KMS-11 (cell line): ENCODE measurements around the gene C1orf21.

Experiments
- H2AFZ ChIP-seq: fragments of 200-600 bp; sonication (generic); 2 replicates; pipeline ENCODE4 v1.6.1; 2016; ENCODE audit warnings: antibody characterized with exemption, mixed run types, low read depth
- H3K27ac ChIP-seq: fragments of 200-600 bp; sonication (generic); 2 replicates; pipeline ENCODE4 v1.6.1; 2016; ENCODE audit warnings: mild to moderate bottlenecking, mixed run types
- H3K27me3 ChIP-seq: fragments of 200-600 bp; sonication (generic); 2 replicates; pipeline ENCODE4 v1.6.1; 2017; ENCODE audit warnings: mild to moderate bottlenecking, low read depth, mixed run types, moderate library complexity; ENCODE audit not compliant: insufficient read depth
- H3K36me3 ChIP-seq: fragments of 200-600 bp; sonication (generic); 2 replicates; pipeline ENCODE4 v1.6.1; 2017; ENCODE audit warnings: mild to moderate bottlenecking, mixed run types; ENCODE audit not compliant: insufficient read depth
- H3K4me1 ChIP-seq: fragments of 200-600 bp; sonication (generic); 2 replicates; pipeline ENCODE4 v1.6.1; 2016; ENCODE audit warnings: mild to moderate bottlenecking, low read depth, mixed run types; ENCODE audit not compliant: poor library complexity, severe bottlenecking
- H3K4me2 ChIP-seq: fragments of 200-600 bp; sonication (generic); 2 replicates; pipeline ENCODE4 v1.7.0; 2016; ENCODE audit warnings: mild to moderate bottlenecking, mixed run types
- H3K4me3 ChIP-seq: fragments of 200-600 bp; sonication (generic); IDR thresholded peaks from 2 replicates; pipeline ENCODE4 v1.6.1; 2017; ENCODE audit warnings: low read depth, low read length, mixed read lengths; ENCODE audit not compliant: insufficient read depth
- H3K79me2 ChIP-seq: fragments of 200-600 bp; sonication (generic); 2 replicates; pipeline ENCODE4 v1.6.1; 2016; ENCODE audit warnings: low read depth, mixed run types; ENCODE audit not compliant: insufficient read depth
- H3K9ac ChIP-seq: fragments of 200-600 bp; sonication (generic); 2 replicates; pipeline ENCODE4 v1.6.1; 2016; ENCODE audit warnings: mild to moderate bottlenecking, mixed run types
- H4K20me1 ChIP-seq: fragments of 200-600 bp; sonication (generic); 2 replicates; pipeline ENCODE4 v1.6.1; 2016; ENCODE audit warnings: mild to moderate bottlenecking, mixed run types; ENCODE audit not compliant: insufficient read depth
- TF ChIP-seq, protein P1 (sequence below): fragments of 200-600 bp; sonication (generic); conservative IDR thresholded peaks from 2 replicates; pipeline ENCODE4 v1.6.1; 2017; ENCODE audit warnings: low read depth, mild to moderate bottlenecking, antibody characterized with exemption, low read length, moderate library complexity, mixed read lengths

The C1orf21 gene

GRCh38 chr1:184388971-184389370, 2.1 kb downstream of the C1orf21 start:
- H3K79me2 ChIP-seq: peaks cover 62% of the 10 kb centered on the region
- TF ChIP-seq, protein P1, sequence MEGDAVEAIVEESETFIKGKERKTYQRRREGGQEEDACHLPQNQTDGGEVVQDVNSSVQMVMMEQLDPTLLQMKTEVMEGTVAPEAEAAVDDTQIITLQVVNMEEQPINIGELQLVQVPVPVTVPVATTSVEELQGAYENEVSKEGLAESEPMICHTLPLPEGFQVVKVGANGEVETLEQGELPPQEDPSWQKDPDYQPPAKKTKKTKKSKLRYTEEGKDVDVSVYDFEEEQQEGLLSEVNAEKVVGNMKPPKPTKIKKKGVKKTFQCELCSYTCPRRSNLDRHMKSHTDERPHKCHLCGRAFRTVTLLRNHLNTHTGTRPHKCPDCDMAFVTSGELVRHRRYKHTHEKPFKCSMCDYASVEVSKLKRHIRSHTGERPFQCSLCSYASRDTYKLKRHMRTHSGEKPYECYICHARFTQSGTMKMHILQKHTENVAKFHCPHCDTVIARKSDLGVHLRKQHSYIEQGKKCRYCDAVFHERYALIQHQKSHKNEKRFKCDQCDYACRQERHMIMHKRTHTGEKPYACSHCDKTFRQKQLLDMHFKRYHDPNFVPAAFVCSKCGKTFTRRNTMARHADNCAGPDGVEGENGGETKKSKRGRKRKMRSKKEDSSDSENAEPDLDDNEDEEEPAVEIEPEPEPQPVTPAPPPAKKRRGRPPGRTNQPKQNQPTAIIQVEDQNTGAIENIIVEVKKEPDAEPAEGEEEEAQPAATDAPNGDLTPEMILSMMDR: no peak
- peaks cover 31% of the 10 kb centered on the region for H3K4me1 ChIP-seq
- H3K9ac ChIP-seq: peak overlapping the region; percentile 70; the same call in 1 of the 2 replicates
- peak overlapping the region; percentile 15 for H3K4me3 ChIP-seq
- H3K27me3 ChIP-seq: no peaks in the 10 kb centered on the region
- H3K36me3 ChIP-seq: no peaks in the 10 kb centered on the region
- no peaks in the 10 kb centered on the region for H4K20me1 ChIP-seq
- H3K4me2 ChIP-seq: peak overlapping the region; percentile 72
- no peak overlapping the region for H2AFZ ChIP-seq
- H3K27ac ChIP-seq: no peak overlapping the region; the same call in 1 of the 2 replicates

- H3K9ac ChIP-seq: no peak overlapping the region
- H2AFZ ChIP-seq: no peak overlapping the region
- H3K4me2 ChIP-seq: peak overlapping the region; percentile 72; the same call in 1 of the 2 replicates
- H3K27ac ChIP-seq: no peak overlapping the region
- no peaks in the 10 kb centered on the region for H4K20me1 ChIP-seq
- H3K36me3 ChIP-seq: no peaks in the 10 kb centered on the region
- peaks cover 66% of the 10 kb centered on the region for H3K79me2 ChIP-seq
- no peak overlapping the region for H3K4me3 ChIP-seq
- peaks cover 31% of the 10 kb centered on the region for H3K4me1 ChIP-seq
- TF ChIP-seq, protein P1: no peak
- H3K27me3 ChIP-seq: no peaks in the 10 kb centered on the region
These were observed 2.6 kb downstream of the C1orf21 start for GRCh38 chr1:184389446-184389845.

DNA sequence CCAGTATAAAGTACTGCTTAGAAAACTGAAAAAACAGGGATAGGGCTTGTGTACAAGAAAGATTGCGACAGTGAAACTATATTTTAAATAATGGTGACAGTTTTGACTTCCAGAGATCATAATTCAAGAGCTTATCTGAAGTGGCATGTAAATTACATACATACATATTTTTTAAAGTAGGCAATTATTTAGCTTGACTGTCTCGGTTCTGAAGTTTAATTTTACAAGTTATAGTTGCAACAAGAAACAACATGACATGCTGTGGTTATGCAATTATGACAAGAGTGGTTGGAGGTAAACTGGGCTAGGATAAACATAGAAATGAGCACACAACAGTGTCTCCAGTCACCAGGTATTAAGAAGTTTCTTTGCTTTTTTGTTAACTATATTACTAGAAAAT, 4.1 kb downstream of the C1orf21 start:
- no peak overlapping the region for H3K27ac ChIP-seq
- no peak overlapping the region for H2AFZ ChIP-seq
- no peak overlapping the region for H3K4me3 ChIP-seq
- H3K9ac ChIP-seq: no peak overlapping the region
- TF ChIP-seq, protein P1: no peak
- no peaks in the 10 kb centered on the region for H4K20me1 ChIP-seq
- H3K79me2 ChIP-seq: peaks cover 72% of the 10 kb centered on the region
- no peaks in the 10 kb centered on the region for H3K36me3 ChIP-seq
- no peak overlapping the region for H3K4me2 ChIP-seq
- H3K4me1 ChIP-seq: peaks cover 28% of the 10 kb centered on the region
- no peaks in the 10 kb centered on the region for H3K27me3 ChIP-seq

DNA sequence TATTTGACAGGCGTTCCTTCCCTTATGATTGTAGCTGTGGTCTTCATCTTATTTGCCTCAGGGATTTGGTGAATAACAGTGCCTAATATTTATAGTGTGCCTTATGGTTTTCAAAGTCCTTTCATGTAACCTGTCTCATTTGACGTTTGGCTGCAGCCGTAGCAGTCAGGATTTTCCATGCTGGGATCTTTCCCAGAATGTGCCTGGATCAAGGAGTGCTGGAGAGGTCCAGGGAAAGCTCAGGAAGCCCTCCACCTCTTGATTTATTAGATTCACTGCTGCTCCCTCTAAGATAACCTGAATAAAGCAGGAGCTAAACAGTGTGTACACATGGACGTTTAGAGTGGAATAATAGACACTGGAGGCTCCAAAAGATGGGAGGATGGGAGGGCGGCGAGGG, 5.2 kb downstream of the C1orf21 start:
- Histone ChIP-seq H3K27me3 (no peaks in the 10 kb centered on the region), H3K27ac (no peak overlapping the region), H3K4me3 (no peak overlapping the region), H3K9ac (no peak overlapping the region), H3K36me3 (no peaks in the 10 kb centered on the region), H3K4me2 (no peak overlapping the region), H4K20me1 (no peaks in the 10 kb centered on the region), H3K4me1 (peaks cover 26% of the 10 kb centered on the region), H2AFZ (no peak overlapping the region), H3K79me2 (peaks cover 75% of the 10 kb centered on the region)
- TF ChIP-seq, protein P1: no peak
